GM12865 (cell line): Measurements from ENCODE around the gene CAPZB.

ENCODE experiments used
- DNase-seq: peaks from one replicate; pipeline ENCODE4 v3.0.0; 2010; ENCODE audit warnings: low read depth
- H3K4me3 ChIP-seq: 2 replicates; pipeline ENCODE4 v1.5.1; 2011; ENCODE audit warnings: mild to moderate bottlenecking, low read depth, low read length, control low read depth
- TF ChIP-seq, protein P1 (sequence below): IDR thresholded peaks from 2 replicates; pipeline ENCODE4 v1.5.1; 2011; ENCODE audit warnings: low read length, control low read depth, low read depth, inconsistent platforms; ENCODE audit not compliant: insufficient read depth; ENCODE audit errors: missing control alignments

The CAPZB gene

DNA sequence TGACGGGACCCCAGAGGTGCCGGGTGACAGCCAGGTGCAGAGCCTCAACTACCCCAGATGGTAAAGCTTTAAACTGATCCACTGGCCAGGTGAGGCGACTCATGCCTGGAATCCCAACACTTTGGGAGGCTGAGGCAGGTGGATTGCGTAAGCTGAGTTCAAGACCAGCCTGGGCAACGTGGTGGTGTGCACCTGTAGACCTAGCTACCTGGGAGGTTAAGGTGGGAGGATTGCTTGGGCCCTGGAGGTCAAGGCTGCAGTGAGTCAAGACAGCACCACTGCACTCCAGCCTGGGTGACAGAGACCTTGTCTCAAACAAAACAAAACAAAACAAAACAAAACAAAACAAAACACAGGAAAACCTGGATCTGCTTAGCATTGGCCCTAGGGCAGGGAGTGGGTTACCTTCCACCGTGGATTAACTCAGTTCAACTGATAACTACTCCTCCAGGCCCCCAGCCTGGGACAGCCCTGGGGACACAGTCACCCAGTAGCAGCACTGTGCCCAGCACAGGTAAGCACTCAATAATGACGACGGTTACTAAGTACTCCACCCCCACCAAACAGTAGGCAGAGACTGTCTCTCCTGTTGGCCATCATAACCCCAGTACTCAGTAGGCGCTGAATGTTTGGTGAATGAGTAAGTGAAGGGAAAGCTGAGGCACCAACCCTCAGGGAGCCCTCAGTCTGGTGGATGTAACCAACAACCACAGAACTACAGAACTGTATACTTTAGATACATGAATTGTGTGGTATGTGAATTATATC lies 151.6 kb downstream of the CAPZB start:
- no peak overlapping the region for H3K4me3 ChIP-seq
- TF ChIP-seq, protein P1, sequence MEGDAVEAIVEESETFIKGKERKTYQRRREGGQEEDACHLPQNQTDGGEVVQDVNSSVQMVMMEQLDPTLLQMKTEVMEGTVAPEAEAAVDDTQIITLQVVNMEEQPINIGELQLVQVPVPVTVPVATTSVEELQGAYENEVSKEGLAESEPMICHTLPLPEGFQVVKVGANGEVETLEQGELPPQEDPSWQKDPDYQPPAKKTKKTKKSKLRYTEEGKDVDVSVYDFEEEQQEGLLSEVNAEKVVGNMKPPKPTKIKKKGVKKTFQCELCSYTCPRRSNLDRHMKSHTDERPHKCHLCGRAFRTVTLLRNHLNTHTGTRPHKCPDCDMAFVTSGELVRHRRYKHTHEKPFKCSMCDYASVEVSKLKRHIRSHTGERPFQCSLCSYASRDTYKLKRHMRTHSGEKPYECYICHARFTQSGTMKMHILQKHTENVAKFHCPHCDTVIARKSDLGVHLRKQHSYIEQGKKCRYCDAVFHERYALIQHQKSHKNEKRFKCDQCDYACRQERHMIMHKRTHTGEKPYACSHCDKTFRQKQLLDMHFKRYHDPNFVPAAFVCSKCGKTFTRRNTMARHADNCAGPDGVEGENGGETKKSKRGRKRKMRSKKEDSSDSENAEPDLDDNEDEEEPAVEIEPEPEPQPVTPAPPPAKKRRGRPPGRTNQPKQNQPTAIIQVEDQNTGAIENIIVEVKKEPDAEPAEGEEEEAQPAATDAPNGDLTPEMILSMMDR, result no peak
- no peak for DNase-seq

DNA sequence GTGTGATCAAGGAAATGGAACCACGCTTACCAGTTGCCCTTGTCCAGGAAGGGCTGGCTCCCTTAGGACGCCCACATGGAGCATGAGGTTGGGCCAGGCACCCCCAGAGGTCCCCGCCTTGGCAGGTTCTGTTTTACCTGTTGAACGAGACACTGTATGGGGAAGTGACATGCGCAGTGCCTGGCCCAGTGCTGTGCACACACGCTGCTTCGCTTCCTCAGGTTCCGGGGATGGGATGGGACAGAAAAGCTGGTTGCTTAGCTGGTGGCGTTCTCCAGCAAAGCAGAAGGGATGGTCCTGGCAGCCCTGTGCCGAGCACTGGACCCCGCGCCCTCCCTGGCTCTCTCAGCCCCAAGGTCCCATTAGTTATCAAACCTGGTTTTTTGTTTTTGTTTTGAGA lies 152.5 kb downstream of the CAPZB start:
- DNase-seq, result no peak
- H3K4me3 ChIP-seq, result no peak overlapping the region
- TF ChIP-seq, protein P1, result no peak

DNA sequence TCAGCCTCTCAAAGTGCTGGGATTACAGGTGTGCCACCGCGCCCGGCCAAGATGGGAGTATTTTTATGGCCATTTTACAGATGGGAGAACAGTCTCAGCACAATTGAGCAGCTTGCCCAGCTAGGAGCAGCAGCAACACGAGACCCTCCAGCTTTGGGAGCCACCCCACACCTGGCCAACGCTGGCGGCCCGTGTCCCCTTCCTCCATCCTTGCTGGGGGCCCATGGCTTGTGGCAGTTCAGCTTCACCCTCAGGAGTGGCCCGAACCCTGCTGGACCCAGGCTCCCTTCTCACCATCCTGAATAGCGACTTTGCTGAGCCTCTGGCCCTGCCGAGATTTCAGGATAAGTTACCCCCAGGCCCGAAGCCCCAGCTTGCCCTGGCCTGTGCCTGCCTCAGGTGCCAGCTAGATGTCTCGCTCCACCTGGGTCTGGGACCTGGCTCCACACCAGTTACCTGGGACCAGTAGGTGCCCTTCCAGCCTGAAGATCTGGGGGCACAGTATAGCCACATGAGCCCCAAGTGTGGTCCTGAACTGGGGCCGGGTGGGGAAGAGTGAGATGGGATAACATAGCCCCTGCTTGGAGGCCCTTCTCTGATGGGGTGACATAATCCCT lies 154.0 kb downstream of the CAPZB start:
- TF ChIP-seq, protein P1, result no peak
- no peak for DNase-seq

DNA sequence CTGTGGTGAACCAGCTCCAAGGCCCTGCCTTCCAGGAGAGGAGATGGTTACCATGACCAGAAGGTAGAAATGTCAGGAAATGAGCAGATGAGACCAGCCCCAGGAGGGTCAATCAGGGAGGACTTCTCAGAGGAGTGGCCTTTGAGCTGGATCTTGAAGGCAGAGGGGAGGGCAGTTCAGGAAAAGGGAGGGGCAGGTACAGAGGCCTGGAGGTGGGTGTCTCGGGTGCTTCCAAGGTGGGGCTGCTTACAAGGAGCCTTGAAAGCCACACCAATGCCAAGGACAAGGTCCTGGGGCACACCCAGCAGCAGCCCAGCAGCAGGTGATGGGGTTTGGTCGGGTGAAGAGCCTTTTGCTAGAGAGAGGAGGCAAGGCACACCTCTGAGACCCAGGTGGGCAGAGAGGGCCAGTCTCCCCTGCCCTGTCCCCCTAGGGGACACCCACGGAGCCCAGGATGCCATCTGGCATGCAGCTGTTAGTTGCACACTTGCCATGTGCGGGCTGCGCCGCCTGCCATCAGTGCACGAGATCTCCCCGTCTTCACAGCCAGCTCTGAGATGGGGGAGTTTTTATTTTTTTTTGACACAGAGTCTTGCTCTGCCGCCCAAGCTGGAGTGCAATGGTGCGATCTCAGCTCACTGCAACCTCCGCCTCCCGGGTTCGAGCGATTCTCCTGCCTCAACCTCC lies 154.7 kb downstream of the CAPZB start:
- TF ChIP-seq, protein P1, result no peak
- no peak overlapping the region for H3K4me3 ChIP-seq
- DNase-seq, result no peak

More for the DNA sequence above, 154.0 kb downstream of the CAPZB start:
- H3K4me3 ChIP-seq, result no peak overlapping the region

DNA sequence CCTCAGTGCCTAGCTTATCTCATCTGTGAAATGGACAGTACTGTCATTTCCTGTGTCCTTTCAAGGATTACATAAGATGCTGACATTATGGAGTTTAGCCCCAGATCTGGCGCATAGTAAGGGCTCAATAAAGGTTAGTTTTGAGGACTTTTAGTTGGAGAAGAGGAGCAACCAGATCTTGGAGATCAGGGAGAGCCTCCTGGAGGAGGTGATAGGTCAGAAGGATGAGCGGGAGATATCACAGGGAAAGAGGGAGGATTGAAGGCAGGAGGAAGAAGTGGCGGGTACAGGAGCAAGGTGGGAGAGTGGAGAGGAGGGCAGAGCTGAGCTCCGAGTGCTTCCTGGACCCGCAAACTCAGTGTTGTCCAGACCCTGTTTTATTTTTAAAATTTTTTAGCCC lies 155.7 kb downstream of the CAPZB start:
- no peak overlapping the region for H3K4me3 ChIP-seq
- TF ChIP-seq, protein P1, result no peak
- no peak for DNase-seq

DNA sequence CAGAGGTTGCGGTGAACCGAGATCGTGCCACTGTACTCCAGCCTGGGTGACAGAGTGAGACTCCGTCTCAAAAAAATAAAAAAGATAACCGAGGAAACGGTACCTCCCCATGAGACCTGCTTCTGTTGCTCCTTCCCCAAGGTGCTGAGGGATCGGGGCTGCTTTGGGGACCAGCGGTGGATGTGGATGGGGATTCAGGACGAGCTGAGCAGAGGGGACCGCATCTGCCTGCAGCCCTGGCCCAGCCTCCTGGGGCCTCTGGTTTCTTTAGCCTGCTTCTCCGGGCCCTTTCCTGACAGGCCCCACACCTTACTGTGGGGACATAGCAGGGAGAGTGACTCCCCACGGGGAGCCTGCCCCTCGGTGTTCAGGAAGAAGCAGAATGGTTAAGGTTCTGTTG lies 156.2 kb downstream of the CAPZB start:
- H3K4me3 ChIP-seq, result no peak overlapping the region
- DNase-seq, result no peak
- TF ChIP-seq, protein P1, result no peak
